Germinal center (tissue), 1 donor: ENCODE measurements around the gene SH2D1B.
"Not testable (repeated sequence)": the region's sequence is repeated elsewhere in the genome, so short reads cannot be mapped to it uniquely, and the experiment has no call there.

ENCODE experiments used
- DNase-seq: peaks from one replicate; pipeline ENCODE4 v3.0.0; 2012; ENCODE audit warnings: mixed read lengths, low spot score

The SH2D1B gene

DNA sequence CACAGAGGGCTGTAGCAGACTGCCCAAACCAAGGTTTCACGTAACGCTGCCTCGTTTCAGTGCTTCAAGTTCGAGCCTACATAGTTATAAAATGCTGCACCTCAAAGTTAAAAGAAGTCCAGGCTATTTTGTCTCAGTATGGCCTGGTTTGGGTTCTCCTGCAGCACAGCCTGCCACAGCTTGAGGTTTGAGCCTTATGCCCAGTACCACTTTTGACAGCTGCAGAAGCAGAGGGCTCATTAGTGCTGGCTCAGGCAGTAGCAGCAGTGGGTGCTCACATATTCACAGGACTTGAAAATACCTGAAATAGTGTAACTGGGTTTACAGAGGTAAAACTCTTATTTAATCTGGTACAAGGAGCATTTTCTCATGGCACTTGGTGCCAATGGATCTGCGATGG is 50.6 kb downstream of the SH2D1B start:
- DNase-seq = no peak

DNA sequence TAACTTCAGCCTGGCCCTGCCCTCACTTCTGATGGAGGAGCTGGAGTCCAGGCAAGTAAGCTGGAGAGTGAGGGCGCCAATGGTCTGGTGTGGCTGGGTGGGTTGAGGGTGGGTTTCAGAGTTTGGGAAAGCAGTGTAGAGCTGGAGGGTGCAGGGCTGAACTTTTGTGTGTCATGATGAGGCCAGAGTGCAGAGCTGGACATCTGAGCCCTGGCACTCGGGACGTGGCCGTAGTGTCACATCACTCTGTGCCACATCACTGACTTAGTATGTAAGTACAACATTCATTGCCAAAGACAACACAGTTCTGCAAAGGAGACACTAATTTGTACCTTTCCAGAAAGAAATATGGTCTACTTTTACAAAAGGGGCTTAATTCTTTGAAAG is 51.1 kb downstream of the SH2D1B start:
- no peak for DNase-seq

DNA sequence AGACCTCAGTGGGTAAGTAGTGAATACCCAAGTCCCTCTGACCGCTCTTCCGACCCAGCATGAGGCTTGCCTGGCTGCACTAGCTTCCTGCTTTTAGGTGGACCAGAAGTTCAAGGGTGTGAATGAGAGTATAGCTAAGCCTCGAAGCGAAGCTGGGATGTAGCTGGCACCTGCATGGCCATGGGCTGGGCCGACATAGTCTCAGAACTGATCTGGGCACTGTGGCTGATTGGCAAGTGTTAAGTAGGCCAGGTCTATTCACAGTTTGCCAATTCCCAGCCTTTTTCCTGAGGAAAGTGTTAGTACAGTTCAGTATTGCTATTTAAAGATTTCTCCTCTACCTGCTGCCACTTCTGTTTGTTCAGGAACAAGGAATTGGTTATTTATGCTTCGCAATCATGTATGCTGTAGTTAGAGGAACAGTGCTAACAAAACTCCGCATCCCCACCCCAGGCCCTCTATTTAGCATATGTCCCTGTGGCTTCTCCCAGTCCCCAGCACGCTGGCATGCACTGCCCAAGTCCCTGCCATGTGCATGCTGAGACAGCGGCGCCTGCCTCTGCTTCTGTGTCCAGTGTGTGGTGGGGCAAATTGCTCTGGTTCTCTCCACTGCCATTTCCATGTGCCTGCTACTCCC is 51.6 kb downstream of the SH2D1B start:
- DNase-seq = no peak

GRCh38 chr1:162359523-162360236 is 52.3 kb downstream of the SH2D1B start:
- no peak for DNase-seq

GRCh38 chr1:162358928-162359327 is 53.0 kb downstream of the SH2D1B start:
- DNase-seq = no peak

- no peak for DNase-seq
Measured at GRCh38 chr1:162357681-162358266, 54.2 kb downstream of the SH2D1B start.

GRCh38 chr1:162353702-162354101 is 58.2 kb downstream of the SH2D1B start:
- no peak for DNase-seq

DNA sequence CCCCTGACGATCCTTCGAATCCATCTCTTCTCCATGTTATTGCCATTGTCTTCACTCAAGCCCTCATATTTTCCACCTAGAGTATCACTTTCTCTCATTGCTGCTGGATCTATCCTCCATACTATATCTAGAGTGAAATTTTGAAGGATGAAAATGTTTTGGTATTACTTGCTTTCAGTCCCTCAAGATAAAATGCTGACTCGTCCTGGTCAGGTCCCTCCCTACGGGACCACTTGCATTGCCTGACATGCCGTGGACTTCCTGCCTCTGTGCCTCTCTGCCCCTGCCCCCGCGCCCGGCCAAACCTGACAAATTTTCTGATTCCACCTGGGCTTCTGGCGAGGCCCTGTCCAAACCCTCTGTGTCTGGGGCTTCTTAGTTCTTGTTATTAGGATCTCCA is 58.9 kb downstream of the SH2D1B start:
- no peak for DNase-seq

GRCh38 chr1:162351874-162352273 is 60.1 kb downstream of the SH2D1B start:
- DNase-seq = not testable (repeated sequence)

DNA sequence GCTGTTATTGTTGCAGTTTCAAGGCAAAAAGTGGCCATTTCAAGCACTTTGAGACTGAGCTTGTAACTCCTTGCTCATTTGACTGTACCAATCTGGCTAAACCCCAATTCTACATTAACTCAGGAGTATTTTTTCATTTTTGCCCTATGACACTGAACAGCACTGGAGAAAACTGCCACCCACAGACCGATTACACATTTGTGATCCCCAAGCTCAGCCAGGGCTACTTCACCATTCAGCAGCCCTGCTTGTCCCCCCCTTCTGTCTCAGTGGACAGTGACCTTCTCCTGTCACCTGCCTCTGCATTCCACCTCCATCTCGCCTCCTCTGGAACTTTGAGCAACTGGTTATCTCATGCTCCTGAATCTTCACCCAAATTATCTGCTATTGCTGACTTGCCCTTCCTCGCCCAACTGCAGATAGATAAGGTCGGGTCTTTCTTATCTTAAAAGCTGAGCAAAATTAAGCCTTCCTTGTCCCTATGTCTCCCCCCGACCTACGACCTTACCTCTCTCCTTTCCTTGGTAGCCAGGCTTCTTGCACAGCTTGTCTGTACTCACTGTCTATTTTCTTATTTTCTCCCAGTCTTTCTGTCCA is 60.6 kb downstream of the SH2D1B start:
- no peak for DNase-seq

DNA sequence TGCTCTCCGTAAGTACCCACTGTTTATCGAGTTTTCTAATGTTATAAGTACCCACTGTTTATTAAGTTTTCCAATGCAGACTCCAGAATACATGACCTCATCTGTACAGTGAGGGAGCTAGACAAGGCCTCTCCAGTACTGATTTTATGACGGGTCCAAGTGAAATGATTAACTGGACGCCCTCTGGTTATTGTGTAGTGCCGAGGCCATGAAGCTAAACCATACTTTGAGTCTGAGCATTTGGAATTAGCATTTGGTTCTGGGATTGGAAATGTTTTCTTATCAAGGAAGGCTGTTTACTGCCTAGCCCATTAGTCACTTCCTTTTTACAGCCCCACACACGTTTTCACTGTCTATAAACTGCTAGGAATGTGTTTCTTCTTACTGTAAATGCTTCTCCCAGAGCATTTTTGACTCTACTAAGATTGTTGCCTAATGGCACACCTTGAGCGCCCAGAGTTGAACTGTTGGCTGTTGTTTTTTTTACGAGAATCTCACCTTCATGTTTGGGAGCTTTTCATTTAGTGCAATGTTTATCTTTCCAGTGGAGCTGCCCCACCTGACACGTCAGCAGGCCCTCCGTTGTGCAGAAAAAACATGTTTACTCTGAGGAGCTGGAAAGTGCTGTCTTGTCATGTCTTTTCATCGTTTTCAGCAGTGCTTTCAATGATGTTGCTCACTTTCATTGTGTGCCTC is 62.2 kb downstream of the SH2D1B start:
- DNase-seq = no peak

DNA sequence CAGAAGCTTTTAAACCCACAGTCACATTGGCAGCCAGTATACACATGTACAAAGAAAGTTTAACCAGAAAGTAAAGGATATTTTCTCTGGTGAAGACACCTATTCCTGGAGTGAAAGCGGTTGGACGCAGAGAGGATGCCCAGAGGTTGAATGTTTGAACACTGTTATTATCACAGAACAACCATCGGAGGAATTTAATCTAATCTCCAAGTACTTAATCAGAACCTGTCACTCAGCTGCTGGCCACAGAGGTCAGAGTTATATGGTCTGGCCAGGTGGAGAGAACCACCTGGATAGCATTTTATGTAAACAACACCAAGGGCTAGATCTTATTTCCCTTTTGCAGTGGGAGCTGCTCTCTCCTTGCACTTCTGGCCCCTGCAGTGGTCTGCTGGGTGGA is 64.7 kb downstream of the SH2D1B start:
- no peak for DNase-seq
